ENCODE measurements around the gene SNAP91.

The SNAP91 gene

GRCh38 chr6:83546636-83547035 is 162.3 kb downstream of the SNAP91 start:
- no peaks in the 10 kb centered on the region for H3K4me1 ChIP-seq (ENCODE audit: insufficient read depth, low read length)
- H3K36me3 ChIP-seq (ENCODE audit: insufficient read depth, low read length): no peaks in the 10 kb centered on the region
- H3K4me3 ChIP-seq (ENCODE audit: low read length): no peak overlapping the region
- no peaks in the 10 kb centered on the region for H3K9me3 ChIP-seq (ENCODE audit: insufficient read depth, low read depth, low read length)
- H3K27me3 ChIP-seq (ENCODE audit: insufficient read depth, low read length): no peaks in the 10 kb centered on the region
- H3K27ac ChIP-seq (ENCODE audit: low read depth, low read length): no peak overlapping the region
- WGBS: 79% methylated on average over 5 of the region's 5 CpGs
- H3K9ac ChIP-seq (ENCODE audit: low read depth, low read length): no peak overlapping the region

- Histone ChIP-seq H3K4me1 (ENCODE audit: insufficient read depth, low read length) (no peaks in the 10 kb centered on the region), H3K9ac (ENCODE audit: low read depth, low read length) (no peak overlapping the region), H3K27me3 (ENCODE audit: insufficient read depth, low read length) (no peaks in the 10 kb centered on the region; the same call in 1 of the 2 replicates), H3K4me3 (ENCODE audit: low read length) (no peak overlapping the region), H3K9me3 (ENCODE audit: insufficient read depth, low read depth, low read length) (no peaks in the 10 kb centered on the region), H3K27ac (ENCODE audit: low read depth, low read length) (no peak overlapping the region), H3K36me3 (ENCODE audit: insufficient read depth, low read length) (no peaks in the 10 kb centered on the region)
- 94% methylated on average over 2 of the region's 4 CpGs for WGBS
Observed at GRCh38 chr6:83539678-83540077, 169.2 kb downstream of the SNAP91 start.

DNA sequence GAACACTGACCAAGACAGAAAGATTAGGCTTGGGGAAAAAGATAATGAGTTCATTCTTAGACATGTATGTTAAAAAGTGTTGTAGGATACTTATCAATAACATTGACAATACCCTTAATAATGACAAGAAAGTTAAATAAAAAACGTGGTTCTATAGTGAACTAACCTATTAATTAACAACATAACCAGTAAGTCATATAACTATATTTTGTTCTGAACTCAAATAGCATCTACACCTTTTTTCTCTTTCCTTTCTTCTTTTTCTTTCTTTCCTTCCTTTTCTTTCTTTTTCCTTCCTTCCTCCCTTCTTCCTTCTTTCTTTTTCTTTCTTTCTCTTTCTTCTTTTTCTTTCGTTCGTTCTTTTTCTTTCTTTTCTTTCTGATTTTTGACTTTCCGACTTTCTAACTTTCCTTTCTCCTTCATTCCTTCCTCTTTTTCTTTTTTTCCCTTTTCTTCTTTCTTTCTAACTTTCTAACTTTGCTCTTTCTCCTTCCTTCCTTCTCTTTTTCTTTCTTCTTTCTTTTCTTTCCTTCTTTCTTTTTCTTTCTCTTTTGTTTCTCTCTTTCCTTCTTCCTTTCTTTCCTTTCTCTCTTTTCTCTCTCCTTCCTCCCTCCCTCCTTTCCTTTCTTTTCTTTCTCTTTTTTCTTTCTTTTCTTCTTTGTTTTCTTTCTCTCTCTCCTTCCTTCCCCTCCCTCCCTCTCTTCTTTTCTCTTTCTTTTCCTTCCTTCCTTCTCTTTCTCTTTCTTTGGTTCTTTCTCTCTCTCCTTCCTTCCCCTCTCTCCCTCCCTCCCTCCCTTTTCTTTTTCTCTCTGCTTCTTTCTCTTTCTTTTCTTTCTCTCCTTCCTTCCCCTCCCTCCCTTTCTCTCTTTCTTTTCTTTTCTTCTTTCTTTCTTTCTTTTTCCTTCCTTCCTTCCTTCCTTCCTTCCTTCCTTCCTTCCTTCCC is 172.0 kb downstream of the SNAP91 start:
- no peaks in the 10 kb centered on the region; the same call in 1 of the 2 replicates for H3K27me3 ChIP-seq (ENCODE audit: insufficient read depth, low read length)
- H3K4me3 ChIP-seq (ENCODE audit: low read length): no peak overlapping the region
- no peaks in the 10 kb centered on the region for H3K9me3 ChIP-seq (ENCODE audit: insufficient read depth, low read depth, low read length)
- no peaks in the 10 kb centered on the region for H3K36me3 ChIP-seq (ENCODE audit: insufficient read depth, low read length)
- H3K9ac ChIP-seq (ENCODE audit: low read depth, low read length): no peak overlapping the region
- WGBS: 91% methylated on average over 4 of the region's 4 CpGs
- no peaks in the 10 kb centered on the region for H3K4me1 ChIP-seq (ENCODE audit: insufficient read depth, low read length)
- H3K27ac ChIP-seq (ENCODE audit: low read depth, low read length): no peak overlapping the region

- 52% methylated on average over 5 of the region's 5 CpGs for WGBS
- Histone ChIP-seq H3K9ac (ENCODE audit: low read depth, low read length) (no peak overlapping the region), H3K27me3 (ENCODE audit: insufficient read depth, low read length) (no peaks in the 10 kb centered on the region; the same call in 1 of the 2 replicates), H3K4me1 (ENCODE audit: insufficient read depth, low read length) (no peaks in the 10 kb centered on the region), H3K36me3 (ENCODE audit: insufficient read depth, low read length) (no peaks in the 10 kb centered on the region), H3K4me3 (ENCODE audit: low read length) (no peak overlapping the region), H3K9me3 (ENCODE audit: insufficient read depth, low read depth, low read length) (no peaks in the 10 kb centered on the region), H3K27ac (ENCODE audit: low read depth, low read length) (no peak overlapping the region)
Observed at GRCh38 chr6:83536034-83536646, 172.8 kb downstream of the SNAP91 start.

GRCh38 chr6:83518816-83519480 is 190.0 kb downstream of the SNAP91 start:
- Histone ChIP-seq H3K27ac (ENCODE audit: low read depth, low read length) (no peak overlapping the region), H3K4me1 (ENCODE audit: insufficient read depth, low read length) (peaks cover 12% of the 10 kb centered on the region), H3K9ac (ENCODE audit: low read depth, low read length) (no peak overlapping the region), H3K36me3 (ENCODE audit: insufficient read depth, low read length) (no peaks in the 10 kb centered on the region), H3K9me3 (ENCODE audit: insufficient read depth, low read depth, low read length) (no peaks in the 10 kb centered on the region), H3K4me3 (ENCODE audit: low read length) (no peak overlapping the region), H3K27me3 (ENCODE audit: insufficient read depth, low read length) (peaks cover under 1% of the 10 kb centered on the region; the same call in 1 of the 2 replicates)
- WGBS: no CpG with 5 or more reads among the region's 4 CpGs

DNA sequence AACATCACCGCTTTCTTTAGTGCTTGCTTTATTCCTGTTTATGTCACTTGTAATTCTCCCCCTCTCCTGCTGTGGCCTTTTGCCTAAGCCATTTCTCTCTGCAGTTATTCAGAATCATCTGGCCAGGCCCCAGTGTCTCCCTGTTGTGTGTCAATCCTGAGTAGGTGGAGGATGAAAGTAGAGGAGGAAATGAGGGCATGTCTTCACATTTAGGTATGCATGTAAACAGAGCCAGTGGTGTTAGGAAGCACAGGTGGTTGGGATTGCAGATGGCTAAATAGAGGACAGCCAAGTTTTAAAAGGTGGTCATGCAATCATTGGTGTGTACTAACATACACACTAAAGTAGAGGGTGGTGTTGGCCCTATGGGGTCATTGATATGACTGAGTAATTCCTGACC is 191.4 kb downstream of the SNAP91 start:
- Histone ChIP-seq H3K9me3 (ENCODE audit: insufficient read depth, low read depth, low read length) (no peaks in the 10 kb centered on the region), H3K27me3 (ENCODE audit: insufficient read depth, low read length) (peaks cover 14% of the 10 kb centered on the region; the same call in 1 of the 2 replicates), H3K4me1 (ENCODE audit: insufficient read depth, low read length) (peaks cover 12% of the 10 kb centered on the region), H3K36me3 (ENCODE audit: insufficient read depth, low read length) (no peaks in the 10 kb centered on the region), H3K4me3 (ENCODE audit: low read length) (no peak overlapping the region), H3K9ac (ENCODE audit: low read depth, low read length) (no peak overlapping the region), H3K27ac (ENCODE audit: low read depth, low read length) (no peak overlapping the region)
- WGBS: 53% methylated on average over 1 of the region's 1 CpG

GRCh38 chr6:83514866-83515466 is 193.9 kb downstream of the SNAP91 start:
- Histone ChIP-seq H3K27ac (ENCODE audit: low read depth, low read length) (no peak overlapping the region), H3K36me3 (ENCODE audit: insufficient read depth, low read length) (no peaks in the 10 kb centered on the region), H3K4me3 (ENCODE audit: low read length) (no peak overlapping the region), H3K4me1 (ENCODE audit: insufficient read depth, low read length) (peaks cover 12% of the 10 kb centered on the region), H3K9me3 (ENCODE audit: insufficient read depth, low read depth, low read length) (no peaks in the 10 kb centered on the region), H3K27me3 (ENCODE audit: insufficient read depth, low read length) (peaks cover 14% of the 10 kb centered on the region; the same call in 1 of the 2 replicates), H3K9ac (ENCODE audit: low read depth, low read length) (no peak overlapping the region)
- WGBS: 24% methylated on average over 3 of the region's 4 CpGs

- WGBS: 92% methylated on average over 1 of the region's 1 CpG
- H3K4me3 ChIP-seq (ENCODE audit: low read length): no peak overlapping the region
Observed at GRCh38 chr6:83514466-83514865, 194.4 kb downstream of the SNAP91 start.

GRCh38 chr6:83511901-83512681 is 196.8 kb downstream of the SNAP91 start, which contains the start of gene PRSS35:
Gene PRSS35 (plus strand): TSS chr6:83512534. CDS start chr6:83523442, 10,908 bp downstream.
- Histone ChIP-seq H3K4me1 (ENCODE audit: insufficient read depth, low read length) (peaks cover 3% of the 10 kb centered on the region), H3K36me3 (ENCODE audit: insufficient read depth, low read length) (no peaks in the 10 kb centered on the region), H3K27ac (ENCODE audit: low read depth, low read length) (no peak within 1 kb of the TSS), H3K4me3 (ENCODE audit: low read length) (peak within 1 kb of the TSS; percentile 66), H3K9ac (ENCODE audit: low read depth, low read length) (peak within 1 kb of the TSS; percentile 21), H3K27me3 (ENCODE audit: insufficient read depth, low read length) (peaks cover 14% of the 10 kb centered on the region; the same call in 1 of the 2 replicates), H3K9me3 (ENCODE audit: insufficient read depth, low read depth, low read length) (no peaks in the 10 kb centered on the region)
- under 1% methylated on average over 38 of the region's 38 CpGs for WGBS

More at GRCh38 chr6:83514466-83514865, 194.4 kb downstream of the SNAP91 start:
- Histone ChIP-seq H3K36me3 (ENCODE audit: insufficient read depth, low read length) (no peaks in the 10 kb centered on the region), H3K9ac (ENCODE audit: low read depth, low read length) (no peak overlapping the region), H3K27me3 (ENCODE audit: insufficient read depth, low read length) (peaks cover 14% of the 10 kb centered on the region; the same call in 1 of the 2 replicates), H3K4me1 (ENCODE audit: insufficient read depth, low read length) (peaks cover 12% of the 10 kb centered on the region), H3K27ac (ENCODE audit: low read depth, low read length) (no peak overlapping the region), H3K9me3 (ENCODE audit: insufficient read depth, low read depth, low read length) (no peaks in the 10 kb centered on the region)

GRCh38 chr6:83511266-83511665 is 197.6 kb downstream of the SNAP91 start:
- Histone ChIP-seq H3K4me3 (ENCODE audit: low read length) (peak overlapping the region; percentile 66; the same call in 1 of the 2 replicates), H3K36me3 (ENCODE audit: insufficient read depth, low read length) (no peaks in the 10 kb centered on the region)
- WGBS: 89% methylated on average over 7 of the region's 8 CpGs

More at GRCh38 chr6:83511266-83511665, 197.6 kb downstream of the SNAP91 start:
- Histone ChIP-seq H3K9me3 (ENCODE audit: insufficient read depth, low read depth, low read length) (no peaks in the 10 kb centered on the region), H3K27ac (ENCODE audit: low read depth, low read length) (no peak overlapping the region), H3K27me3 (ENCODE audit: insufficient read depth, low read length) (peaks cover 14% of the 10 kb centered on the region; the same call in 1 of the 2 replicates), H3K9ac (ENCODE audit: low read depth, low read length) (no peak overlapping the region), H3K4me1 (ENCODE audit: insufficient read depth, low read length) (no peaks in the 10 kb centered on the region; the same call in 1 of the 2 replicates)

Data from HUES64 (cell line).